ENCODE data around the gene NLRX1. TPM values are rescaled to one million over a fixed set of nuclear protein-coding genes. Genes with fewer than 3 reads are reported as not detected.
"Not testable (repeated sequence)": the region's sequence is repeated elsewhere in the genome, so short reads cannot be mapped to it uniquely, and the experiment has no call there.

NLRX1 gene
- total RNA-seq, 1 donor from 2014 or later = 2.0 TPM

DNA sequence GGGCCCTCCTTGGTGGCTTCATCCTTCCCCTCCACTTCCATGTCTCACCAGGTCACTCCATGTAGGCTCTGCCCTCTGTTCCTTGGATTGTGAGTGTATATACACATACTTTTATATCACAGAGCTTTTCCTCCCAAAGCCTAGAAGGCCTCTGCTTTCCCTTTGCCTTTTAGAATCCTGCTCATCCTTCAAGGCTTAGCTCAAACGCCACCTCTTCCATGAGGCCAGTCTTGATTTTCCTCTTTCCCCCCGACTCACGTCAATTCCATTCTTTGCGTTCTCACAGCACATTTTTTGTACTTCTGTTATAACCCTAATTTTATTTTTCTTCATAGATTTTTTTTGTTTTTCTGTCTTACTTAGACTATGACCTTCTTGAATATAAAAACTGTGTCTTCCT is 15.9 kb upstream of the NLRX1 start:
- no peak for DNase-seq (ENCODE audit: low spot score in 2 of 2)
- no peak for FAIRE-seq

DNA sequence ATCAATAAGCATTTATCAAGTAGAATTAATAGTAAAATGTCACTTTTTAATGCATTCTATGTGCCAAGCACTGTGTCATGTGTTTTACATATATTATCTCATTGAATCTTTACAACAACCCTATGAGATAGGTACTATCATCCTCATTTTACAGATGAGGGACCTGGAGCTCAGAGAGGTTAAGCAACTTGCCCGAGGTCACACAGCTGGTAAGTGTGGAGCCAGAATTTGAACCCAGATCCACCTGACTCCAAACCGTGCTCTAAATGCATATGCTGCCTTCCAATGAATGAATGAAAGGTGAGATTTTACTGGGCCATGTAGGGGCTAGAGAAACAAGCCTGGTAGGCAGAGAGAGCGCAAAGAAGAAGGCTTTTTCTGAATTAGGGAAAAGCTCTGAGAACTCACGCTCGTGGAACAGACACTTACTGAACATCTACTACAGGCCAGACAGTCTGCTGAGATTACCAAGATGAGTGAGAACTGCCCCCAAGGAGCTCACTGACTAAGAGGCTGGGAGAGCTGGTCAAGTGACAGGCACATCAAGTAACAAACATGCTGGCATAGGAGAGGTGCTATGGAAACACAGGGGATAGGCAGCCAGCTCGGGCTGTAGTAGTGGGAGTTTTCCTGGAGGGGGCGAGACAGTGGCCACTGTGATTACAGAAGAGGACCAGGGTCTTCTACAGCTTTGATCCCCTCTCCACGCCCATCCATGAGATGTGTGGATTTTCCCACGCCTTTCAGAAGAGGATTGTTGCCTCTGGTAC is 15.3 kb upstream of the NLRX1 start:
- FAIRE-seq = no peak
- no peak for DNase-seq (ENCODE audit: low spot score in 2 of 2)

GRCh38 chr11:119154178-119154577 is 14.3 kb upstream of the NLRX1 start:
- no peak for FAIRE-seq
- no peak for DNase-seq (ENCODE audit: low spot score in 2 of 2)

DNA sequence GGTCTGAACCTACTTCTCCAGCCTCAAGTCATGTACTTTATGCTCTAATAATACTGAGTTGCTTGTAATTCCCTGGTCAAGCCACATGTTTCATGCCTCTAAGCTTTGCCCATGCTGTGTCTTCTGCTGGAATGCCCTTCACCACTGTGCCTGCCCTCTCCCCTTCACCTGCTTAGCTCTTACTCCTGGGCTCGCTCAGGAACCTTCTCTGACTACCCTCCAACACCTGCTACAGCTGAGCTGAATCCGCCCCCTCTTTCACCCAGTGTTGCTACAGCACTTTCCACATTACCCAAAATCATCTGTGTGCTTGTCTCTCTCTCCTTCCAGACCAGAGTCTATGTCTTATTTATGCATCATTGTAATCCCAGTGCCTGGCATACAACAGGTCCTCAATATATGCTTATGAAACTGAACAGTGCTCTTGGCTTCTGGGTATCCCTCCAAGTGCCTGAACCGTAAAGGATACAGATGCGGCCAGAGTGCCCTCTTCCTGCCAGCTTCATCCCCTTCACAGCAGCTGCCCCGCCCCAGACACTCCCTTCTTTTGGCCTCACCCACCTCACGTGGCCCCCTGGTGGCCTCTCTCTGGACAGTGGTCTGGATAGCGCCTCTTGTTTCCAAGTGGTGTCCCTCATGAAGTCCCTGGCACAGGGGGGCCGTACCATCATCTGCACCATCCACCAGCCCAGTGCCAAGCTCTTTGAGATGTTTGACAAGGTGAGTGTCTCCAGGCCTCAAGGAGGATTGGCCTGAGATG is 12.6 kb upstream of the NLRX1 start:
- no peak for FAIRE-seq

DNA sequence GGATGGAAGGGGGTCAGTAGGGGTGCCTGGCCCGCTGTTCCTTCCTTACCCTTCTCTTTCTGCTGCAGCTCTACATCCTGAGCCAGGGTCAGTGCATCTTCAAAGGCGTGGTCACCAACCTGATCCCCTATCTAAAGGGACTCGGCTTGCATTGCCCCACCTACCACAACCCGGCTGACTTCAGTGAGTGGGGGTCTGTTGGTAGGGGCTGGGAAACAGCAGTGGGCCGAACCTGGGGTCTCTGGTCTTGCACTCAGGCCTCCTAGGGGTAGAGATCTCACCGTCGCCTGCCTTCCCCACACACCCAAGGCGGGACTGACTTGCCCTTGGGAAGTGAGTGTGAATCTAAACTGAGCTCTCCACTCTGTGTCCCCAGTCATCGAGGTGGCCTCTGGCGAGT is 12.0 kb upstream of the NLRX1 start:
- no peak for DNase-seq (ENCODE audit: low spot score in 2 of 2)
- FAIRE-seq = no peak

More for the DNA sequence above, 12.6 kb upstream of the NLRX1 start:
- no peak for DNase-seq (ENCODE audit: low spot score in 2 of 2)

GRCh38 chr11:119157063-119157462 is 11.5 kb upstream of the NLRX1 start:
- no peak for DNase-seq (ENCODE audit: low spot score in 2 of 2)
- FAIRE-seq = no peak

DNA sequence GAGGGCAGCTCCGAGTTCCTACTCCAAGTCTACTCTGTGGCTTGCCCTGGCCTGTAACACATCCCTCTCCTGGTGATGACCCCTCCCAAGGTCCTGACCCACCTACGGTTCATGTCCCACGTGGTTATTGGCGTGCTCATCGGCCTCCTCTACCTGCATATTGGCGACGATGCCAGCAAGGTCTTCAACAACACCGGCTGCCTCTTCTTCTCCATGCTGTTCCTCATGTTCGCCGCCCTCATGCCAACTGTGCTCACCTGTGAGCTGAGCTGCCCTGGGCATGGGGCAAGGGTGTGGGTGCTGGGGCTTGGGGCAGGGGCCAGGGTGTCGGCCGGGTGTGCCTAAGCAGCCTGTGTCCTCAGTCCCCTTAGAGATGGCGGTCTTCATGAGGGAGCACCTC is 10.1 kb upstream of the NLRX1 start:
- no peak for FAIRE-seq
- DNase-seq (ENCODE audit: low spot score in 2 of 2) = no peak

DNA sequence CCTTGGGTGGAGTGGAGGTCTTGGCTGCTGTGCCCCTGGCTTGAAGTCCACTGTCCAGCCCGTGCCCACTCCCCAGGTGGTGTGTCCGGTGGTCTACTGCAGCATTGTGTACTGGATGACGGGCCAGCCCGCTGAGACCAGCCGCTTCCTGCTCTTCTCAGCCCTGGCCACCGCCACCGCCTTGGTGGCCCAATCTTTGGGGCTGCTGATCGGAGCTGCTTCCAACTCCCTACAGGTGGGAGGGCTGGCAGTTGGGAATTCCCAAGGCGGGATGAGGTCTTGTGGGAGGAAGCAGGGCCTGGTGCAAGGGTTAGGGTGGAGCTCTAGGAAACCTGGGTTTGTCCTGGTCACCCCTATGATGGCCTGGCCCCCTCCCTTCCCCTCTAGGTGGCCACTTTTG is 8.4 kb upstream of the NLRX1 start:
- FAIRE-seq = no peak
- no peak for DNase-seq (ENCODE audit: low spot score in 2 of 2)

- no peak for DNase-seq (ENCODE audit: low spot score in 2 of 2)
- FAIRE-seq = no peak
These were observed 6.7 kb upstream of the NLRX1 start for GRCh38 chr11:119161871-119162270.

DNA sequence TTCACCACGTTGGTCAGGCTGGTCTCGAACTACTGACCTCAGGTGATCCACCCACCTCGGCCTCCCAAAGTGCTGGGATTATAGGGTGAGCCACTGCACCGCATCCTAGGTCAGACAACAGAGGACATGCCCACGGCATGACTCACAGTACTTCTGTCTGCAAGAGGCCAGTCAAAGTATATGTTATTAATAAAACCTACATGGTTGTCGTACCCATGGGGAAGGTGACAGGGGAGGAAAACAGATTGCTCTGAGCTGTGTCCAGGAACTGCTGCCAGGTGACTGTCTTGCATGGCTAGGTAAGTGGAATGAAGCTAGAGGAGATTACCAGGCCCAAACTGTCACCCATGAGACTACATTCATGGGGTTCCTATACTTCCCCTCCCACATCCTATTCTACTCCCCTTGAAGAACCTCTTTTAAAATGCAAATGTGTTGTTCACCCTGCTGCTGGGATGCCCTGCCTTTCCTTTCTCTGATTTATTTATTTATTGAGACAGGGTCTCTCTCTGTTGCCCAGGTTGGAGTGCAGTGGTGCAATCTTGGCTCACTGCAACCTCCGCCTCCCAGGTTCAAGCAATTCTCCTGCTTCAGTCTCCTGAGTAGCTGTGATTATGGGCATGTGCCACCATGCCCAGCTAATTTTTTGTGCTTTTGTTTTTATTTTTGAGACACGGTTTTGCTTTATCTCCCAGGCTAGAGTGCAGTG is 2.0 kb upstream of the NLRX1 start:
- DNase-seq (ENCODE audit: low spot score in 2 of 2) = no peak

GRCh38 chr11:119167077-119167458 is 1.5 kb upstream of the NLRX1 start:
- FAIRE-seq; DNase-seq (ENCODE audit: low spot score in 2 of 2): not testable (repeated sequence)

More for the DNA sequence above, 2.0 kb upstream of the NLRX1 start:
- FAIRE-seq = no peak

- no peak for DNase-seq (ENCODE audit: low spot score in 2 of 2)
These were observed 592 bp upstream of the NLRX1 start for GRCh38 chr11:119167933-119168332.

DNA sequence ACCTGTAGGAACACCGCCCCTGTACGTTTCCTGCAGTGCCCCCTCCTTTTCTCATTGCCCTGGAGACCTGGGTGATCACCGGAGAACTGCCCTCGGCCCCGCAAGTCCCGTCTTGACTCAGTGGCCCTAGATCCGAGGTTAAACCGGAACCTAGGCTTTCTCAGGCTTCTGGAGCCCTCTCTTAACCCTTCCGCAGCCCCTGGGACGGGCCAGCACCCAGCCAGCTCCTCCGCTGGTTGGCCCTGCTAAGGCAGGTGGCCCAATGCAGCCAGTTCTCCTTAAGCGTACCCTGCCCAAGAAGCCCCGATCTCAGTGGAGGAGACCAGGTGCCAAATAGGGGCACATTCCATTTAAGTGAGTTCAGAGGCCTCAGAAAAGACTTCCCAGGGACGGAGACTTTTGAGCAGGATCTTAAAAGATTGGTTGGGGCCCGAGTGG is 776 bp downstream of the NLRX1 start:
- DNase-seq (ENCODE audit: low spot score in 2 of 2) = peak in 1 of 2 donors; percentile 43
- no peak for FAIRE-seq

More at GRCh38 chr11:119167933-119168332, 592 bp upstream of the NLRX1 start:
- no peak for FAIRE-seq

DNA sequence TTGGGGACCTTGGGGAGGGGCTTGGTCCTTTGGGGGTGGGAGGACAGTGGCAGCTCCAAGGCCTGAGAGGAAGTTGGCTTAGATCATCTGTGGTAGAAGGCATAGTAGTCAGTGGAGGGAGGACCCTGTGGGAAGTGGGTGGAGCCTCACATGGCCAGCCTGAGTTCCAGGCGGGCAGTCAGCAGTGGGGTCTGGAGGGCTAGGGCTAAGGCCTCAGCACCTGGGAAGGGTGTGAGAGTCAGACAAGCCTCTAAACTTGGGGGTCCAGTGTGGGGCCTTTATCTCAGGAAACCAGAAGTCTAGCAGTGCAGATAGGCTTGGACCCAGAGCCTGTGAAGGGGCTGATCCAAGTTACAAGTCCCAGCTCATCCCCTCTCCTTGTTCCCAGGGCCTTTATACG is 4.0 kb downstream of the NLRX1 start:
- FAIRE-seq = no peak
- no peak for DNase-seq (ENCODE audit: low spot score in 2 of 2)

- no peak for FAIRE-seq
- DNase-seq (ENCODE audit: low spot score in 2 of 2) = no peak
These were observed 4.9 kb downstream of the NLRX1 start for GRCh38 chr11:119173453-119173852.

- DNase-seq (ENCODE audit: low spot score in 2 of 2) (no peak), FAIRE-seq (no peak)
These were observed 7.1 kb downstream of the NLRX1 start for GRCh38 chr11:119175493-119176077.

DNA sequence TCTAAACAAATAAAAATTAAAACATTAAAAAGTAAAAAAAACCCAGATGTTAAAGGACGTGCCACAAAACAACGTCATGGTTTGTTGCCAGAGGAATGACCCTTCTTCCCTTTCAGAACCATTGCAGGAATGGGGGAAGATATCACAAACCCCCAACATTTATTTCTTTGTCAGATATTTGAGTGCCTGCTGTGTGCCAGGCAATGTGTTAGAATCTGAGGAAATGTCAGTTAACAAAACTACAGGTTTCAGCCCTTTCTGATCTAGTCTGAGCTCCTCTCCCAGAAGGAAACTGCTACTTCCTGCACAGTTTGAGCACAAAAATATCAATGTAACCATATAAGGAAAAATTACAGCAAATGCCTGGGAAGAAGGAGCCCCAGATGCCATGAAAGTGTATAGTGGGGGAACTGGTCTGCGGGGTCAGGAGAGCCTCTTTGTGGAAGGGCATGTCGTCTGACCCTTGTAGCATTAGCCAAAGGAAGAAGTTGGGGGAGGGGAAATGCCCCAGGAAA is 9.7 kb downstream of the NLRX1 start:
- FAIRE-seq = no peak

GRCh38 chr11:119179342-119179741 is 10.8 kb downstream of the NLRX1 start:
- no peak for DNase-seq (ENCODE audit: low spot score in 2 of 2)
- FAIRE-seq = no peak

More for the DNA sequence above, 9.7 kb downstream of the NLRX1 start:
- DNase-seq (ENCODE audit: low spot score in 2 of 2) = no peak

DNA sequence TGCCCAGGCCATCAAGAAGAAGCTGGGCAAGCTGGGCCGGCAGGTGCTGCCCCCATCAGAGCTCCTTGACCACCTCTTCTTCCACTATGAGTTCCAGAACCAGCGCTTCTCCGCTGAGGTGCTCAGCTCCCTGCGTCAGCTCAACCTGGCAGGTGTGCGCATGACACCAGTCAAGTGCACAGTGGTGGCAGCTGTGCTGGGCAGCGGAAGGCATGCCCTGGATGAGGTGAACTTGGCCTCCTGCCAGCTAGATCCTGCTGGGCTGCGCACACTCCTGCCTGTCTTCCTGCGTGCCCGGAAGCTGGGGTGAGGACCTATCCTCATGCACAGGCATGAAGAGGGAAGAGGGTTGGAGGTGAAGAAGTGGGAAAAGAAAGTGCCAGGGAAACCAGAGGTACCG is 11.5 kb downstream of the NLRX1 start:
- FAIRE-seq (no peak), DNase-seq (ENCODE audit: low spot score in 2 of 2) (no peak)

All from frontal cortex (tissue), 4 donors.